GM21717 (cell line): Measurements from ENCODE around the gene TIE1.

Experiments
- ATAC-seq: cut with Tn5 transposase; IDR thresholded peaks from one replicate; pipeline ENCODE4 v1.9.1; 2021; ENCODE audit warnings: mild to moderate bottlenecking, moderate library complexity; ENCODE audit not compliant: unreplicated experiment

TIE1 gene

DNA sequence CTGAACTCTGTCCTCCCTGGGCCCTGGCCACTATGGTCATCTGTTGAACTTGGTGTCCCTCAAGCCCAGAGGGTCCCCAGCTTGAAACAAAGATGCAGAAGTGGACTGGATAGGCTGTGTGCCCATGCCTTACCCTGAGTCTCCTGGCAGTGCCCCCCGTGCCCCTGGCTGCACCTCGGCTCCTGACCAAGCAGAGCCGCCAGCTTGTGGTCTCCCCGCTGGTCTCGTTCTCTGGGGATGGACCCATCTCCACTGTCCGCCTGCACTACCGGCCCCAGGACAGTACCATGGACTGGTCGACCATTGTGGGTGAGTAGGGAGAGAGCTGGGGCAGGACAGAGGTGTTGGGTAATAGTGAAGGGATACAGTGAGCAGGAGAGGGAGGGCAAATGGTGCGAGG is 10.7 kb downstream of the TIE1 start:
- ATAC-seq: no peak

DNA sequence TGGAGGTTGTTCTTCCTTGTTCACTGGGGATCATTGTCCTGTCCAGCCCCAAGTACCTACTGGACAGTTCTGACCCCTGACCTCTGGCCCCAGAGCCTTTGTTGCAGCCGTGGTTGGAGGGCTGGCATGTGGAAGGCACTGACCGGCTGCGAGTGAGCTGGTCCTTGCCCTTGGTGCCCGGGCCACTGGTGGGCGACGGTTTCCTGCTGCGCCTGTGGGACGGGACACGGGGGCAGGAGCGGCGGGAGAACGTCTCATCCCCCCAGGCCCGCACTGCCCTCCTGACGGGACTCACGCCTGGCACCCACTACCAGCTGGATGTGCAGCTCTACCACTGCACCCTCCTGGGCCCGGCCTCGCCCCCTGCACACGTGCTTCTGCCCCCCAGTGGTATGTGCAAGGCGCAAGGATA is 11.4 kb downstream of the TIE1 start:
- ATAC-seq: no peak

DNA sequence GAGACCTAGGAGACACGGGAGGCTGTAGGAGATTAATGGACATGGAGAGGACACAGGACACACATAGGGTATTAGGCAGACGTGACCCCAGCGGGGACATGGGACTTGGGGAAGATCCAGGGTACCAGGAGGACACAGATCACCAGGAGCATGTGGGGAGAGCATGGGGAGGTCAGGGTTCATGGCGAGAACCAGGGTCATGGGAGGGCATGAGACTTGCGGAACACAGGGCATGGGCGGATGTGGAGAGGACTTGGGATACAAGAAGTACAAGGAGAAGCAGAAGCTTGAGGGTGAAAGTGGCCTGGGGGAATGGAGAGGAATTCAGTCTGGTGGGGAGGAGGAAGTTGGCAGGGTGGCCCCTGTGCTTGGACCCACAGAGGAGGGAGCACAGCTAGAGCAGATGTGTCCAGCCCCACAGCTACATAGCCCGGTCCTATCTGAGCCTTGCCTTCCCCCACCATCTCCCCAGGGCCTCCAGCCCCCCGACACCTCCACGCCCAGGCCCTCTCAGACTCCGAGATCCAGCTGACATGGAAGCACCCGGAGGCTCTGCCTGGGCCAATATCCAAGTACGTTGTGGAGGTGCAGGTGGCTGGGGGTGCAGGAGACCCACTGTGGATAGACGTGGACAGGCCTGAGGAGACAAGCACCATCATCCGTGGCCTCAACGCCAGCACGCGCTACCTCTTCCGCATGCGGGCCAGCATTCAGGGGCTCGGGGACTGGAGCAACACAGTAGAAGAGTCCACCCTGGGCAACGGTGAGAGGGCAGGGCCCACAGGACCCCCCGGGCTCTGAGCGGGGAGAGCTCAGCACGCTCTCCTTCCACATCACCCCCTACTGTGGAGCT is 12.1 kb downstream of the TIE1 start:
- ATAC-seq: no peak

DNA sequence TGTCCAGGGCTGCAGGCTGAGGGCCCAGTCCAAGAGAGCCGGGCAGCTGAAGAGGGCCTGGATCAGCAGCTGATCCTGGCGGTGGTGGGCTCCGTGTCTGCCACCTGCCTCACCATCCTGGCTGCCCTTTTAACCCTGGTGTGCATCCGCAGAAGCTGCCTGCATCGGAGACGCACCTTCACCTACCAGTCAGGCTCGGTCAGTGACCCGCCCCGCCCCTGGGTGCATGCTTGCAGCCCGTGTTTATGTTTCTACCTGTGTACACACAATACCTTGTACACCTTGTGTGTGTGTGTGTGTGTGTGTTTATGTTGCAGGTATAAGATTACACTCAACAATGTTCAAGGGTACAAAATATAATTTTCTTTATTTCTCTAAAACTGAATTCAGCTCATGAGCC is 13.0 kb downstream of the TIE1 start:
- ATAC-seq: no peak

GRCh38 chr1:43314233-43314632 is 13.5 kb downstream of the TIE1 start:
- no peak for ATAC-seq

GRCh38 chr1:43315481-43315880 is 14.7 kb downstream of the TIE1 start:
- ATAC-seq: no peak

- ATAC-seq: no peak
These were observed 15.4 kb downstream of the TIE1 start for GRCh38 chr1:43315963-43316737.

- ATAC-seq: no peak
These were observed 16.1 kb downstream of the TIE1 start for GRCh38 chr1:43316738-43317520.

DNA sequence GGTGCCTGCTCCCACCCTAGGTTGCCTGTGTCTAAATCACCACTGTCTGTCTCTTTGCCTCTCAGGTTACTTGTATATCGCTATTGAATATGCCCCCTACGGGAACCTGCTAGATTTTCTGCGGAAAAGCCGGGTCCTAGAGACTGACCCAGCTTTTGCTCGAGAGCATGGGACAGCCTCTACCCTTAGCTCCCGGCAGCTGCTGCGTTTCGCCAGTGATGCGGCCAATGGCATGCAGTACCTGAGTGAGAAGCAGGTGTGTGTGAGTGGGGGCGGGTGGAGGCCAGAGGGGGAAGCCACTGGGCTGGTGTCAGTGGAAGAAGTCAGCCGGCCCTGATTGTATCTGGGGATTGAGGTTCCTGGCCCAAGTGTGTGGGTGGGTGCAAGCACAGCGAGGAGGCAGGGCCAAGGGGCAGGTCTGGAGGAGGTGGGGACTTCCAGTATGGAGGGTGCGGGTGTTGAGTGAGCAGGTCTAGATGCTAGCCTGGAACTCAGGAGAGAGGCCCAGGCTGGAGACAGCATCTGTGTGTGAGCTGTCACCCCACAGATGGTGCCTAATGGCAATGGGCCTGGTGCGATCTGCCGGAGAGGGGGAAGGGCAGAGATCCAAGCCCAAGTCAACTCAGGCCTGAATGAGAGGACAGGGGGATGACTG is 17.2 kb downstream of the TIE1 start:
- no peak for ATAC-seq

- no peak for ATAC-seq
These were observed 18.0 kb downstream of the TIE1 start for GRCh38 chr1:43318831-43319230.

DNA sequence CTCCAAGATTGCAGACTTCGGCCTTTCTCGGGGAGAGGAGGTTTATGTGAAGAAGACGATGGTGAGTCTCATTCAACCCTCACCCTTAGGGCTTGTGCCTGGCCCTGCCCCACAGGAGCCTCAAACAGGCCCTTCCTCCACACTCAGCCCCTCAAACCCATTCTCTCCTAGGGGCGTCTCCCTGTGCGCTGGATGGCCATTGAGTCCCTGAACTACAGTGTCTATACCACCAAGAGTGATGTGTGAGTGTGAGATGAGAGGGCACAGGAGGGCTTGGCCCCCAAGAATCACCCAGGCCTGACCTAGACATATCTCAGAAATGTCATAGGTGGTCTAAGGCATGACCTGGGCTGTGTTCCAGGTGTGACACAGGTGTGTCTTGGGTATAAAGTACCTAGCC is 18.5 kb downstream of the TIE1 start:
- no peak for ATAC-seq

DNA sequence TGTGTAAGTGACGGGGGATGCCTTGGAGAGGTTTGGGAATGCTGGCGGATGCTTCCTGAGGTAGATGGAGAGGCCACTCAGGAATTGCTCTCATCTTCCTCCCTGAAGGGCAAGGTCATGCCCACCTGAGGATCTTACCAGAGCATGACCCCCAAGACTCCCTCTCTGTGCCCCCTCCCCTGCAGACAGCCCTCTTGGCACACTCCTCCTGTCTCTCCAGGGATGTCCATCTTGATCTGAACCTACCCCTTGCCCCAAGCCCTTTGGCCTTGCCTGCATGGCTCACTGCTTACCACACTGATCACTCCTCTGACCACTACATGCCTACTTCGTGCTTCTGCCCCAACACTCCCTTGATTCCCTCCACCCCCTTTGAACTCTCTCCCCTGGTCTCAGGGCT is 19.0 kb downstream of the TIE1 start:
- ATAC-seq: no peak

GRCh38 chr1:43321331-43321891 is 20.6 kb downstream of the TIE1 start:
- no peak for ATAC-seq

GRCh38 chr1:43322506-43322905 is 21.7 kb downstream of the TIE1 start:
- no peak for ATAC-seq

DNA sequence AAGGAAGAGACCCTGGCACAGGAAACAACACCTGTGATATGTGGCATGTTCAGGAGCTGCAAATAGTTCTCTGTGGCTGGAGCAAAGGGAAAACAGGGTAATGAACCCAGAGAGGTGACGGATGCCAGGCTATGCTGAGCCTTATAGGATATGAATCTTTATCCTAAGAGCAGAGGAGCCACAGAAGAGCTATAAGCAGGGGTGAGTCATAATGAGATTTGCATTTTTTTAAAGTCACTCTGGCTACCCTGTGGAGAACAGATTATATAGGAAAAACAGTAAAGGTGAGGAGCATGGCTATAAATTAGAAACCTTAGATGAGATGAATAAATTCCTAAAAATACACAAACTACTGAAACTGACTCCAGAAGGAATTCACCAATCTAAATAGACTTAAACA is 24.0 kb downstream of the TIE1 start:
- ATAC-seq: no peak

DNA sequence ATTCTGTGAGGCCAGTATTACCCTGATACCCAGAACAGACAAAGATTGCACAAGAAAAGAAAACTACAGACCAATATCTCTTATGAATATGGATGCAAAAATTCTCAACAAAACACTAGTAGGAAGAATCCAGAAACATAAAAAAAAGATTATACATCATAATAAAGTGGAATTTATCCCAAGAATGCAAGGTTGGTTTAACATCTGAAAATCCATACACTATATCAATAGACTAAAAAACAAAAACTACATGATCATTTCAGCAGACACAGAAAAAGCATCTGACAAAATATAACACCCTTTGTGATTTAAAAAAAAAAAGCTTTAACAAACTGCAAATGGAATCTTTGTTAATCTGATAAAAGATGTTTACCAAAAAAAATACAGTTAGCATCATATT is 24.6 kb downstream of the TIE1 start:
- no peak for ATAC-seq

- no peak for ATAC-seq
These were observed 26.9 kb downstream of the TIE1 start for GRCh38 chr1:43327549-43328292.

- no peak for ATAC-seq
These were observed 29.4 kb downstream of the TIE1 start for GRCh38 chr1:43329995-43330751.

DNA sequence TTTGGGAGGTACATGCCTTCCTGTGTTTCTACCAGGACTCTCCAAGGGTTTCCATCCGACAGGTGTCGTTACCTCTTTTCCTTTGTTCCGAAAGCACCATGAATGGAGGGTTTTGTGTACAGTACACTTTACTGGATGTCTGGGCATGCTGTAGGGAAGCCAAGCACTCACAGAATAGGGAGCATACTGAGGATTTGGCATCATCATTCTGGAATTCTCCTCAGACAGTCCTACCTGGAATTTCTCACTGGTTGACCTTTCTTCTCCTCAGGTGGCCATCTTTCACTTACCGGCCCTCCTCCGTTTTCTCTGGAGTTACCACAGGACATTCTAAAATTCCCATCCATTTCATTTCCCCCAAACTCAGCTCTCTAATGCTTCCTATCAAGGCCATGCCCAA is 30.9 kb downstream of the TIE1 start:
- ATAC-seq: no peak
